Stomach (tissue), 4 donors: ENCODE measurements around the gene SLC25A34.

Experiments
- CTCF ChIP-seq, 7 experiments: fragments of 450-650 bp in 4 of 7; fragments of 200-600 bp in 3 of 7; sonication (generic) in 3 of 7; IDR thresholded peaks; one replicate each; pipeline ENCODE4 v1.5.1; 2016 to 2019; ENCODE audit warnings: antibody characterized with exemption in 7 of 7, control low read depth in 2 of 7, mild to moderate bottlenecking in 1 of 7
- POLR2A ChIP-seq, 4 donors: fragments of 450-650 bp; IDR thresholded peaks; one replicate each; pipeline ENCODE4 v1.6.1; 2016; ENCODE audit warnings: antibody characterized with exemption in 4 of 4, control low read depth in 2 of 4, mild to moderate bottlenecking in 1 of 4, moderate library complexity in 1 of 4

DNA sequence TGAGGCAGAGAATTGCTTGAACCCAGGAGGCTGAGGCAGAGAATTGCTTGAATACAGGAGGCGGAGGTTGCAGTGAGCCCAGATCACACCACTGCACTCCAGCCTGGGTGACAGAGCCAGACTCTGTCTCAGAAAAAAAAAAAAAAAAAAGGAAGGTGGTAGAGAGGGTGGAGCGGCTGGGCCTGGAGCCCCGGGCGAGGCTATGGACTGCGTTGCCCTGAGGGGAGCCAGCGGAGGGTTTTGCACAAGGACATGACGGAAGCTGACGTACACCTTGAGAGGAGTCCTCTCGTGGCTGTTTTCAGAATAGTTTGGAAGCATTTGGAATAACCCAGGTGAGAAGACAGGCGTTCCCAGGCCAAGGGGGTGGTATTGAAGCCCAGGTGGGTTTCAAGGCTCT is 15.7 kb downstream of the SLC25A34 start:
- TF ChIP-seq CTCF (IDR thresholded peaks at IDR 0.05): no peak
- TF ChIP-seq POLR2A (IDR thresholded peaks at IDR 0.05): no peak
